Fibroblast of skin of right biceps (primary cell): ENCODE results near the gene MRPS14.
"Not testable (repeated sequence)": the region's sequence is repeated elsewhere in the genome, so short reads cannot be mapped to it uniquely, and the experiment has no call there.

Experiments
- DNase-seq: peaks from one replicate; pipeline ENCODE4 v3.0.0-alpha.2; 2013

The MRPS14 gene

DNA sequence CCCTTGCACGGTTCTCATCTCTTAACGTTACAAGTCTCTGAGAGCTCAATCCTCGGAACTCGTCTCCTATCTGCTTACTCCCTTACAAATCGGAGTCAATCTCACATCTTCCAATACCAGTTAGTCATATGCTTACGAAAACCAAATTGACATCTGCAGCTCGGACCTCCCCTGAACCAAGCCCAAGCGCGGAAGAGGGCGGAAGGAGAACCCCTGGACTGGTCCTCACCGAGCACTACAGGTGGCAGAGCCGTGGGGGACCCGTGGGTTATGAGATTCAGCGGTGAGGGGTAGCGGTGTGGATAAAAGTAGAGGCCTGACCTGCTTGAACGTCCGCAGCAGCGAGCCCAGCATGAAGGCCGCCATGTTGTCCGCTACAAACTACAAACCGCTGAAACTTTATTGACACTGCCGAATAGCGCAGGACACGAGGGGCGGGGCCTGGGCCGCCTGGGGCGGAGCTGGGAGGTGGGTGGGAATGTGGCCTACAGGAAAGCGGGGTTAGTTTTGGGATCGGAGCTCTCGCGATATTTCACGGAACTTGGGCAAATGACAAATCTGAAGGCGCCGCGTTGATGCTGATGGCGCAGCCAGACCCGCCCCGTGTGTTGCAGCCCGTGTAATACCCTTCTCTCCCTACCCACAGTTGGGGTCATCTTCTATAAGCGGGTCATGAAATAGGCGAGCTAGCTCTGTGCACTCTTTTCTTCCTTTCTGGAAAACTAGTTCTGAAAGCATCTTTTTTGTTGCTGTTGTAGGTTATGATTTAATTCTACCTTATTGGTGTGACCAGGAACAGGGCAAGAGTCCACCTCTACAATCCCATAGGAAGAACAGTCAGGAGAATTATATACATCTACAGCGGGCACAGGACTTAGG lies at the start of gene MRPS14:
MRPS14 (minus strand) TSS at position 383 of the 879 bp plus-strand sequence; CDS start at position 366, 17 bp downstream.
- peak; percentile 98 for DNase-seq

DNA sequence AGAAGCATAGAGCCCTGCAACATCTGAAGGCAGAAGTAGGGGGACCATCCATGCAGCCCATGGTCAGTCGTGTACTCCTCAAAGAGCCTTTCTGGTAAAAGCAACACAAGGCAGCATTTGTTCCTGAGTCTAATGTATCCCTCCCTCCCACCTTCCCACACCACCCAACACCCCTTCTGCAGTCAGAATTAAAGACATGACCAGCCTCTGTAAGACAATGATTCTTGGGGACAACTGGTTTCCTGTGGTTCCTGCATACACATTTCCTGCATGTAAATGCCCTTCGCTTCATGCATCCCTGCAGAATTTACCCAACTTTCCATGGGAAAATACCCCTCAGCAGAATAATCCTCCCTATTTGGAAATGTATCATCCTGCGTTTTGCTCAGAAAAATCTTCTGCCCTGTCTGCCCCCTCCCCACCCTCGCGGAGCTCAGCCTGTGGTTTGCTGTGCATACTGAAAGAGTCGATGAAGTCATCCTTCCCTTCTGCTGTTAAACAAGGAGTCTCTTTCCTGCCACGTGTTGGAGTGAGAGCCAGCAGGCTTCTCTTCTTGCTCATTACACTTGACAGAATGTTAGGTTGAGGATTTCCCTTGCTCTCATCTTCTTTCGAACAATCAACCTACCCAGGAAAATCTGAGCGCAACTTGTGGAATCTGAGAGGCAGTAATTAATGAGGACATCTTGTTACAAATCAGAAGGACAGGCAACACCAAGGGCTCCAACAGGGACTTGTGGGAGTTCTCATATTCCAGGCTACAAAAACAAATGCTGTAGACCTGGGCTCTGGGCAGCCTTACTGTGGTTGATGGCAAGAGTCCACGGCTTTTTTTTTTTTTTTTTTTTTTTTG lies 49.1 kb upstream of the MRPS14 start:
- peak; percentile 93 for DNase-seq

DNA sequence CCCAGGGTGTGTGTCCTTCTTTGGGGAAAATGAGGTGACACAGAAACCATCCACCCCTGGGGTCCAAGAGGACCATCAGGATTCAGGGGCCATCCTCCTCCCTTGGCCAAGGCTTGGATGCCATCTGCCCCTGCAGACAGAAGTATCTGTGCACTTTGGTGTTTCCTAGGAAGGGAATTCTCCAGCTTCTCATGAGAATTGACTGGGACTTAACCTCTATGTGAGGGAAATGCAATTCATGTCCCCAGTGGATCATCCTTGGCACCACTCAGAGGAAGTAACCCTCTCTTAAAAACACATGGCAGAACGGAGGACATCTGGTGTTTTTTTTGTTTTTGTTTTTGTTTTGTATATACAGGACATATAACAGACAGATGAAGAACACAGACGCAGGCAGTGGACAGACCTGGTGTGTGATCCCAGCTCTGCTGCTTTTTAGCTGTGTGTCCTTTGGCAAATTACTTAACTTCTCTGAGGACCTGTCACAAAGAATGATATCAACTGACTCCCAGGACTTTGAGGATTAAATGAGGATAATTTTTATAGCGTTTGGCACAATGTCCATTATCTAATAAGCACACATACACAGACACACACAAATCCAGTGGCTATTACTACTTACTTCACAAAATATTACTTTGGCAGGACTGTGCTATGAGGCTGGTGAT lies 48.2 kb upstream of the MRPS14 start:
- DNase-seq: no peak

DNA sequence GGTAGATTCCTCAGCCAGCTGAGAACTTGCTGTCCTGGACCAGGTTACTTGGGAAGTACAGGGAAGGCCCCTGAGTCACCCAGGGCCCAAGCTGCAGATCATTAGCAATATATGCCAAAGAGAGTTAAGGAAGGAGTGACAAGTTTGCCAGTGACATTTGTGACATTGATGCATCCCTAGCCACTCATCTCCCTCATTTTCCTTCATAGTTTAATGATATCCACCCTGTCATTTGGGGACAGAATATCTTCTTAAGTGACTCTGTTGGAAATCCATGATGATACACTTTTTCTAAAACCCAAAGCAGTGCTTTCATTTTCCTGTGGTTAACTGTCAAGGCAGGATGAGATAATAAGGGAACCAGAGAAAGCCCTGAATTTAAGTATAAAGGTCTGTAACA lies 47.6 kb upstream of the MRPS14 start:
- DNase-seq: no peak

DNA sequence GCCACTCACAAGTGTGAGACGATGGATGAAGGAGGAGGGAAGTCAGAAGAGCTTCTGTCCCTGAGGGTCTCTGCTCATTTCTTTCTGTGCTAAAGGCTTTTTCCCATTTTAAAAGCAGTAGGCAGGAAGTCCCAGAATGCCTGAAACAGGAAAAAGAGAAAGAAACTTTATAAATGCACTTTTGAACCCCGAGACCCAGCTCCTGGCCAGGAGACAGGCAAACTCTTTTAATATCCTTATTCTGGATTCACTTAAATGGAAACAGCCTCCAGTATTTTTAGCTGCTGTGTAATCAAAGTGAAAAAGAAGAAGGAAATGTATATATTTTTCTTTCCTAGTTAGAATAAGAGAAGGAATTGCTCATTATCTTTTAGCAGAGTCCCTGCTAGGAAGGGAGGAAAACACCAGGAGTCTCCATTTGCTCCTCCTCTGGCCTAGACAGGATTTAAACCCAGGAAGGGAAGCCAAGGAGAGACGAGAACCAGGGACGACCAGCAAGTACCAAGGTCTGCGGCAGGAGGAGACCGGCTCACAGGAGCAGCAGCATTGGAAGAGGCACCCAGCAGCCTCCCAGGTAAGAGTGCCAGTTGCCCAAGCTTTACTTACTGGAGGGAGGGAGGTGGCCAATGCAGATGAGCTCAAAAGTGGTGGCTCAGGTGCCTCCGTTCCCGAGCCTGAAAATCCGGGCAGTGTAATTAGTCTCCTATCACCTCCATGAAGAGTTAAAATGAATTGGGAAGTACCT lies 44.3 kb upstream of the MRPS14 start, which contains the start of gene TNN:
TNN (plus strand) TSS at position 472 of the 745 bp plus-strand sequence. CDS start 9,586 bp downstream, outside the sequence.
- no peak for DNase-seq

DNA sequence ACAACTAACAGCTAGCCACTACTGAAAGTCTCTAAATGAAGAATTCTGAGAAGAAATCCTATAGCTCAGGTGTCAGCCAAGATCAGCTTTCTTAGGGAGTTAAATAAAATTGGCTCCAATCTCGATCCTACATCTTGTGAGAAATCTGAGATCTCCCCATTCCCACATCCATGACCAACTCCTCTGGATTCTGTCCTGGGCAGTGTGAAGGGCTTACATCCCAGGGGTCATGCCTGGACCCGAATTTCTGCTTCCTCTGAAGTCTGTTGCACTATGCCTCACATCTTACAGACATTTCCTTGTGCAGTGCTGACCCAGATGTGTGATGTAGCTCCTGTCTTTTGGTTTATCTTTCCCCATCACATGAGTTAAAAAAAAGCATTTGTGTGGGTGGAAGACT lies 39.6 kb upstream of the MRPS14 start:
- DNase-seq: no peak

DNA sequence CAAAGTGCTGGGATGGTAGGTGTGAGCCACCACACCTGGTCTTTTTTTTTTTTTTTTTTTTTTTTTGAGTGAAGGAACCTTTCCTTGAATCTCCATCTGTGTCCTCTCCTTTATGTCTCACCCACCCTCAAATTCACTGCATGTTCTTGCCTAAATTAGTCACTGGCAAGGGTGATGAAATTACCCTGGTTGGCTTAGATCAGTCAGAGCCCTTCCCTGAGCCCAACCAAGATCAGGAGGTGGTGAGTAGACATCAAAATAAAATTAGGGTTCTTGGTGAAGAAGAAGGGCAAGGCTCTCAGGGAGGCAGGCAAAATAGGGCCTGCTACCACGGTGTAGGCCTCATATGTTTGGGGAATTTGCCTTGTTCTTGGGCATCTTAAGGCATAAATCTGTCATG lies 39.1 kb upstream of the MRPS14 start:
- DNase-seq: no peak

DNA sequence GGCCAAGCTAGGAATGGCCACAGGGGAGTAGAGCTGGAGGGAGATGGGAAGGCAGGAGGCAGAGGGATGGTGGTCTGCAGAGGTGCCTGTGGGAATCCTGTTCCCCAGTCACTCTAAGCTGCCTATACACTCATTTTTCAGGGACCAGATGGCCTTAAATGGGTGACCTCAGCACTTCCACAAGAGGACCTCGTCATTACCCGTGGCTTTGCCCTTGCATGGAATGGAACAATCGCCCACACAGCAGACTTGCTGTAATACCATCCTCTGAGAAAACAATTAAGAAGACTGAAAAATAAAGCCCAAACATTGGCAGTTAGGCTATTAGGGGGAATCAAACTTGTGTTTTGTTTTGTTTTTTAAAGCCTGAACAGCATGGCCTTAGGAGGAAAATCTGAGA lies 31.5 kb upstream of the MRPS14 start:
- no peak for DNase-seq

DNA sequence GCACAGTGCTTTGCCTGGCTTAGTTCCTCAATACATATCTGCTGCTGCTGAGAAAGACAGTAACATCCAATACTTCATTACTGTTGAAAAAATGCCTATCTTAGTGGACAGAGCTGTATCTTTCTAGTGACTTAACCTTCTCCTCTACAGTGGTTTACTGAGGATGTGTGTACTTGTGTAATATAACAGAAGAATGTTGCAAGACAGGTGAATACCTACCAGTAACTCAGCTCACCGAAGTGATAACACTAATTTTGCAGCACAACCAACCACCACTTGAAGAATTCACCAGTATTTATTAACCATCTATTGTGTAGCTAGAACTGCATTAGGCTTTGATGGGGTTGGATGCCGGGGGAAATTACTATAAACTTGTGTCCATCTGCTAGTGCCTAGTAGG lies 27.8 kb upstream of the MRPS14 start:
- DNase-seq: no peak

DNA sequence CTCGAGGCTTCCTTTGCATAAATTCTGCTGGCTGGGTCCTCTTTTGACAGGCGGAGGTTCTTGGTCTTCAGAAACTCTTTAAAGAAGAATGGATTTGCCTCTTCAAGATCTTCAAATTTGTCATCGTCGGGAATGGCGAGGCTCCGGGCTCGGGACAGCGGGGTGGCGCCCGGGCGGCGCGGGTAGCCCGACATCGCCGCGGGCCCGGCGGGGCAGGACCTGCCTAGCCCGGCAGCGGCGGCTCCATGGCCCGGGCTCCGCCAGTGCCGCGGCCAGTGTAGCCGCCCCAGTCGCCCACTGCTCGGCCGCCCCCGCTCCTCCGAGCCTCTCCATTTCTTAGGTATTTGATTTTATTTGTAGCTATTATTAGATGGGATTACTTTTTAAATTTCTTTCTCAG lies 22.3 kb upstream of the MRPS14 start:
- no peak for DNase-seq

DNA sequence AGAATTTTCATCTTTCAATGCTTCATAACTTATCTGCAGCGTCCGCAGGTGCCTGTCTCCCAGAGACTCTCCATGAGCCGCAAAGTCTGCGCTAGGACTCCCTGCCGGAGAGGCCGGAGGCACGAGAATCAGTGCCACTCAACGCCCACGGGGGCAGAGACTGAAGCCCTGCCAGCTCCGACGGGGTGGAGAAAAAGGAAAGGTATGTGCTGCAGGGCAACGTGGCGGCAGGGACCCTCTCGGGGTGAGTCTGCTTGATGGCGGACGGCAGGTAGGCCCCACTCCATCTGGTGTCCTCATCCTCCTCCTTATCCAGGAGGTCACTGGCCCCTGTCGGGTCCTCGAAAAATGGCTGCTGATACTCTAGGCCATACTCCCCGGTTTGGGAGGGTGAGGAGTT lies 21.9 kb upstream of the MRPS14 start:
- no peak for DNase-seq

DNA sequence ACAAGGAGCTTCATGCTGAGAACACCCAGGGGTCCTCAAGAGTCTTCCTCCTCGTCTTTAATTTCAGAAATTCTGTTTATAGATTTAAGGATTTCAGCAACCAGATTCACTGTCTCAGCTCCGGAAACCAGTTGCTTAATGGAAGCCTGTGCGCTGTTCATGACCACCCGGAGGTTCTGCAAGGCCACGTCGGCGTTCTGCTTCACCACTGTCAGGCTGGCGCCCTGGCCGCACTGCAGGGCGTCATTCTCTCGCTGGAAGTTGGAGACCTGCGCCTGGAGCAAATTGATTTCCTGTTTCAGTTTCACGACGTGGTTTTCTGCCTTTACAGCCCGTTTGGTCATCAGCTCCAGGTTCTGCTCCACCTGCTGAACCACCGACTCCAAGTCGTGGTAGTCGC lies 21.4 kb upstream of the MRPS14 start:
- DNase-seq: not testable (repeated sequence)

DNA sequence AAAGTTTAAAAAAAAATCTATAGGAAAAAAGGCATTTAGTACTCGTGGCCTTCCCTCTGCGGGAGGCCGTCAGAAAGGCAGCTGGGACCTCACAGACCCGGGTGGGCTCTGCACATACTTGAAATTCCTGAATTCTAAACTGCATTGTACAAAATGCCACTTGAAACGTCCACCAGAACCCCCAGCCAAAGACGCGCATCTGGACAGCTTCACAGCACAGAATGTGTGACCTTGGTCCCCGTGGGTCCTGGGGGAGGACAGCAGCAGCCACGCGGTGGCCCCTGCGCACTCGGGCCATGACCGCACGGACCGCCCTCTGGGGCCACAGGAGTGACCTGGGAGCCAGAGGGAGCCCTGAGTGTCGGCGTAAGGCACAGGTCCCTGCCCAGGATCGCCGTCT lies 20.6 kb upstream of the MRPS14 start:
- no peak for DNase-seq

DNA sequence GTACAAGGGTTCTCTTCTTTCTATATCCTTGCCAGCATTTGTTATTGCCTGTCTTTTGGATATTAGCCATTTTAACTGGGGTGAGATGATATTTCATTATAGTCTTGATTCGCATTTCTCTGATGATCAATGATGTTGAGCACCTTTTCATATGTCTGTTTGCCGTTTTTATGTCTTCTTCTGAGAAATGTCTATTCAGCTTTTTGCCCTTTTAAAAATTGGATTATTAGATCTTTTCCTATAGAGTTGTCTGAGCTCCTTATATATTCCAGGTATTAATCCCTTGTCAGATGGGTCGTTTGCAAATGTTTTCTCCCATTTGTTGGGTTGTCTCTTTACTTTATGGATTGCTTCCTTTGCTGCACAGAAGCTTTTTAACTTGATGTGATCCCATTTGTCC lies 19.4 kb upstream of the MRPS14 start:
- DNase-seq: no peak

DNA sequence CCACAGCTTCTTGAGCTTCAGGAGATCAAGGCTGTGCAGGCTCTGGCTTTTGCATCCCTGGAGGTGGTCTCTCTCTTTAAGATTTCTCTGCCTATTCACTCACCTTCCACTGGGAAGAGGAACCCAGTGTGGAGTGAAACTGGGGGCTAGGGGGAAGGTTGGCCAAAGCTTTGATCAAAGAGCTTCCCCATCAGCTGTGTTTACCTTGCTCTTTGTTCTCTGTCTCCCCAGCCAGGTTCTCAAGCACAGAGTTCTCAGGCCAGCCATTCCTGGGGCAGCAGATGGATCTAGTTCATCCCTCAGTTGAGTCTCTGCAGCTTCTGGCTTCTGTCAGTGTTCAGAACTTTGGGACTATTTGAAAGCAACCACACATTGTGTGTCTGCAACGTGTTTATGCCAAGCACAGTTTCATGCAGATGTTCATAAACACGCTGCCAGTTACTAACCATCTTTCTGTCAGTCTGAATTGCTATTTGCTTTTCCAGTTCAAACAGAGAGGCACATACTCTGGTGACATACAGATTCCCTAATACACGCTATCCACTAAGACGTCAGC lies 17.2 kb upstream of the MRPS14 start:
- DNase-seq: no peak

DNA sequence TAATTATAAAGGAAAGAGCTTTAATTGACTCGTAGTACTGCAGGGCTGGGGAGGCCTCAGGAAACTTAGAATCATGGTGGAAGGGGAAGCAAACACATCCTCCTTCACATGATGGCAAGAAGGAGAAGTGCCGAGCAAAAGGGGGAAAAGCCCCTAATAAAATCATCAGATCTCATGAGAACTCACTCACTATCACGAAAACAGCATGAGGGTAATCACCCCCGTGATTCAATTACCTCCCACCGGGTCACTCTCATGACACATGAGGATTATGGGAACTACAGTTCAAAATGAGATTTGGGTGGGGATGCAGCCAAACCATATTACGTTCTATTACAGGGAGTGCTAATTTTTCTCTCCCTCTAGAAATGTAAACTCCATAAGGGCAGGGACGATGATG lies 14.2 kb upstream of the MRPS14 start:
- no peak for DNase-seq

DNA sequence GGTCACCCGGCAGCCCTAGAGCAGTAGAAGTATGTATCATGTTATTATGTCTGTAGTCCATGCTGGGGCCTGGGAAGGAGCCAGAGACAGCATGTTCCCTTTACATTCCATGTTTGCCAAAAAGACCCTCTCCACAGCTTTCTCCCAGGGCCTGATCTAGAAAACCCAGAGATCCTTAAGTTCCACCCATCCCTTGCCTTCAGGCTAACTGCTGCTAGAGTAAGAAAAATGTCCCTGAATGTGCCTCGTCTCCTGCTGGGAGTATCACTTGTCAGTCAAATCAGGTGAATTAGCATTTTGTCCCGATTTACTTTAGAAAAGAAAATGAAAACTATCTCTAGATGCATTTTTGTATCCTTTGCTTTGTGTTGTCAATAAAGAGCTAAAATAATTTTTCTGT lies 13.3 kb upstream of the MRPS14 start:
- no peak for DNase-seq

DNA sequence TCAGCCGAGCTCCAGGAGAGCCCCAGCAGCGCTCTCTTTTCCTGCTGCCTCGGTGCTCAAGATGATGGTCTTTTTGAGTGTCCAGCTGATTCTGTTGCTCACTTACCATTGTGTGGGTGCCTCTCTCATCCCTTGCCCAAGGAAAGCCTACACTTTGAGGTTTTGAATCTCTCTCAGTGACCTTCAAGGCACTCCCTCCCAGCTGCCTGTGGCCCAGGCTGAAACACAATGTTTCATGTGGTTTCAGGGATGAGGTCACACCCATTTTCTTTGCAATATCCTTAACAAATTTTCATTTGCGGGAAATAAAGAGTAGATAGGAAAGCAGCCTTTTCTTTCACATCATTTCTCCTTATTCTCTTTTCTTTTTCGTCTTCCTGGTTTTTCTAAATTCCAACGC lies 12.6 kb upstream of the MRPS14 start:
- DNase-seq: no peak

DNA sequence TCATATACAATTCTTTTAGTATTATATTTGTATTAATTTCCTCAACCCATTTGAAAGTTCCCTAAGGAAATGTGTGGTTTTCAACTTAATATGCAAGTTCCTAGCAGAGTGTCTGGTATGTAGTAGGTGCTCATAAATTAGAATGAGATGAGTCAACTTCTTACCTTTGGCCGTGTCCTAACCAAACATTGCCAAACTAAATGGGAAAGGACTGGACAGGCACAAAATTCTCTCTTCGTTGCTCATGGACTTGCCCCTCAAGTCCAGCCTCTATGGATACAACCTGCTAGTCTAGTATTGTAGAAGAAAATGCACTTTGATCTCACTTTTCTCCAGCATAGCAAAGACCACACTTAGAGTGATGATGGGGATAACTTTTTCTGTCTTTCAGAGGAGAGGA lies 11.6 kb upstream of the MRPS14 start:
- no peak for DNase-seq

DNA sequence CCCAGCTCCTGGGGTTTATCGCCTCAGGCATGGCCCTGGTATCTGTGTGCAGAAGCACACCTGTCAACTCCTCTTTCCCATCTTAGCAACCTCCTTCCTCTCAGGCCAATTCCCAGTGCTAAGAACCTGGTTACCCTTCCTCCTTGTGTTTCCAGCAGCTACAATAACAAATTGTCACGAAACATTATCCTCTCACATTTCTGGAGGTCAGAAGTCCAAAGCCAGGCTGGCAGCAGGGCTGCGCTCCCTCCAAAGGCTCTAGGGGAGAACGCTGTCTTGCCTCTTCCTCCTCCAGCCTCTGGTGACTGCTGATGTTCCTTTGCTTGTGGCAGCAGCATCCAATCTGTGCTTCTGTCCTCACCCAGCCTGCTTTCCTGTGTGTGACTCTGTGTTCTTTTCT lies 10.7 kb upstream of the MRPS14 start:
- DNase-seq: no peak

DNA sequence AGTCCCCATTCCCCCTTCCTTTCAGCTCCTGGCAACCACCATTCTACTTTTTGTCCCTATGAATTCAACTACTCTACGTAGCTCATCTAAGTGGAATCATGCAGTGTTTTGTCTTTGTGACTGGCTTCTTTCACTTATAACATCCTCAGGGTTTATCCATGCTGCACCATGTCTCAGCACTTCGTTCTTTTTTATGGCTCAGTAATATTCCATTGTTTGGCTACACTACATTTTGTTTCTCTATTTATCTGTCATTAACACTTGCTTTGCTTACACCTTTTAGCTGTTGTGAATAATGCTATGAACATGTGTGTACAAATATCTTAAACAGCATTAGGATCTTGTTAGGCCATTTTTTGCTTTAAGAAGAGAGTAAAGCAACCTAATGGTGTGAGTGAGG lies 1.5 kb upstream of the MRPS14 start:
- no peak for DNase-seq

DNA sequence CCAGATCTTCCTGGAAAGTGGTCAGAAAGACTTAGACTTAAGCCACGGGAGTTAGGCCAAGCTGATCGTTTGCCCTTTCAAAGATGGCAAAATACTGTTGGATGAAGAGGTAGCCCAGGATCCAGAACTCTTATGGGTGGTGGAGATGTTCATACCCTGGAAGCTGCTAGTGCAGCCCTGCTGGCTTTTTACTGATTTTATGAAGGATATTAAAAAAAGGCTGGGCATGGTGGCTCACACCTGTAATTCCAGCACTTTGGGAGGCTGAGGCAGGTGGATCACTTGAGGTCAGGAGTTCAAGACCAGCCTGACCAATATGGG lies 657 bp upstream of the MRPS14 start:
- DNase-seq: not testable (repeated sequence)

DNA sequence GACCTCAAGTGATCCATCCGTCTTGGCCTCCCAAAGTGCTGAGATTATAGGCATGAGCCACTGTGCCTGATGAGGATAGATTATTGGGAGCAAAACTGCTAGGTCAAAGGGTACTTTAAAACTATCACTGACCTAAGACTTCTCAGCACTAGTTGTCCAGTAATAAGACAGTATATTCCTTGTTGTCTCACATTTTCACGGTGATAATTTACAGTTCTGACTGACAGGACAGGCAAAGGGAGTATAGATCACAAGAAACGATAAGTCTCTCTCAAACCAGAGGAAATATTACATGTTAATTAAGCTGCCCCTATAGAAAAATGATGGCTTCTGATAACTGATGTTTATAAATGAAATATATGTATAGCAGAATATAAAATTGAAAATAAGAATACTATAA lies 3.7 kb downstream of the MRPS14 start:
- no peak for DNase-seq
